ENCODE results near the gene SMARCE1. TPM values are rescaled to one million over a fixed set of nuclear protein-coding genes. Genes with fewer than 3 reads are reported as not detected.
A peak's percentile ranks its signal among the peaks of the same experiment; 100 is the strongest.
"Not testable (repeated sequence)": the region's sequence is repeated elsewhere in the genome, so short reads cannot be mapped to it uniquely, and the experiment has no call there.

Gene SMARCE1
- total RNA-seq, 2 donors from 2014 or later, result 50.4 to 54.9 TPM

GRCh38 chr17:40597556-40598300 lies 49.9 kb downstream of the SMARCE1 start:
- H3K36me3 ChIP-seq, result no peaks in the 10 kb centered on the region
- no peak for TF ChIP-seq CTCF (IDR thresholded peaks at IDR 0.05)
- H3K27ac ChIP-seq, result no peak overlapping the region
- DNase-seq (ENCODE audit: low spot score), result peak; percentile 38
- H3K4me1 ChIP-seq, result no peaks in the 10 kb centered on the region
- H3K4me3 ChIP-seq, result no peak overlapping the region
- no peaks in the 10 kb centered on the region for H3K9me3 ChIP-seq
- H3K27me3 ChIP-seq, result no peaks in the 10 kb centered on the region

GRCh38 chr17:40597156-40597555 lies 50.5 kb downstream of the SMARCE1 start:
- Histone ChIP-seq H3K4me3 (no peak overlapping the region), H3K9me3 (no peaks in the 10 kb centered on the region), H3K27me3 (no peaks in the 10 kb centered on the region), H3K27ac (no peak overlapping the region), H3K36me3 (no peaks in the 10 kb centered on the region), H3K4me1 (no peaks in the 10 kb centered on the region)
- TF ChIP-seq CTCF (IDR thresholded peaks at IDR 0.05), result no peak
- no peak for DNase-seq (ENCODE audit: low spot score)

GRCh38 chr17:40596261-40596919 lies 51.2 kb downstream of the SMARCE1 start:
- no peak for TF ChIP-seq CTCF (IDR thresholded peaks at IDR 0.05)
- Histone ChIP-seq H3K9me3 (no peaks in the 10 kb centered on the region), H3K27me3 (no peaks in the 10 kb centered on the region), H3K4me1 (no peaks in the 10 kb centered on the region), H3K4me3 (no peak overlapping the region), H3K36me3 (no peaks in the 10 kb centered on the region), H3K27ac (no peak overlapping the region)
- DNase-seq (ENCODE audit: low spot score), result peak; percentile 32

- no peaks in the 10 kb centered on the region for H3K36me3 ChIP-seq
- no peaks in the 10 kb centered on the region for H3K4me1 ChIP-seq
- no peak for TF ChIP-seq CTCF (IDR thresholded peaks at IDR 0.05)
- no peaks in the 10 kb centered on the region for H3K9me3 ChIP-seq
- no peaks in the 10 kb centered on the region for H3K27me3 ChIP-seq
- no peak overlapping the region for H3K27ac ChIP-seq
- H3K4me3 ChIP-seq, result no peak overlapping the region
- no peak for DNase-seq (ENCODE audit: low spot score)
These were observed 56.9 kb downstream of the SMARCE1 start for GRCh38 chr17:40590742-40591141.

- DNase-seq (ENCODE audit: low spot score), result no peak
- Histone ChIP-seq H3K27ac (no peak overlapping the region), H3K27me3 (no peaks in the 10 kb centered on the region), H3K4me1 (no peaks in the 10 kb centered on the region), H3K9me3 (peaks cover 0 to 10% of the 10 kb centered on the region in 2 donors), H3K4me3 (no peak overlapping the region), H3K36me3 (no peaks in the 10 kb centered on the region)
- no peak for TF ChIP-seq CTCF (IDR thresholded peaks at IDR 0.05)
These were observed 59.1 kb downstream of the SMARCE1 start for GRCh38 chr17:40588552-40588951.

- not testable (repeated sequence) for H3K4me3 ChIP-seq; H3K4me1 ChIP-seq; DNase-seq (ENCODE audit: low spot score); H3K27me3 ChIP-seq; H3K36me3 ChIP-seq; H3K27ac ChIP-seq
- peaks cover 0 to 10% of the 10 kb centered on the region in 2 donors for H3K9me3 ChIP-seq
These were observed 61.4 kb downstream of the SMARCE1 start for GRCh38 chr17:40586264-40586663.

GRCh38 chr17:40584950-40585349 lies 62.7 kb downstream of the SMARCE1 start:
- H3K9me3 ChIP-seq, result peaks cover 0 to 10% of the 10 kb centered on the region in 2 donors
- not testable (repeated sequence) for DNase-seq (ENCODE audit: low spot score); H3K27ac ChIP-seq; H3K36me3 ChIP-seq; H3K27me3 ChIP-seq; H3K4me3 ChIP-seq; H3K4me1 ChIP-seq

Measured in right atrium auricular region (tissue), 2 donors.